Transverse colon (tissue), 3 donors: ENCODE measurements around the gene RSF1.

Experiments used
- POLR2A ChIP-seq: fragments of 450-650 bp; IDR thresholded peaks from one replicate; pipeline ENCODE4 v1.6.1; 2016; ENCODE audit warnings: antibody characterized with exemption, mild to moderate bottlenecking, moderate library complexity
- TF ChIP-seq, protein P1 (sequence below), 5 experiments: fragments of 200-600 bp in 3 of 5; fragments of 450-650 bp in 2 of 5; sonication (generic) in 3 of 5; IDR thresholded peaks; 1 replicate in 2 of 5; 2 replicates in 3 of 5; pipeline ENCODE4 v1.5.1; 2016 to 2017; ENCODE audit warnings: antibody characterized with exemption in 5 of 5, inconsistent platforms in 3 of 5, mild to moderate bottlenecking in 2 of 5, moderate library complexity in 1 of 5

DNA sequence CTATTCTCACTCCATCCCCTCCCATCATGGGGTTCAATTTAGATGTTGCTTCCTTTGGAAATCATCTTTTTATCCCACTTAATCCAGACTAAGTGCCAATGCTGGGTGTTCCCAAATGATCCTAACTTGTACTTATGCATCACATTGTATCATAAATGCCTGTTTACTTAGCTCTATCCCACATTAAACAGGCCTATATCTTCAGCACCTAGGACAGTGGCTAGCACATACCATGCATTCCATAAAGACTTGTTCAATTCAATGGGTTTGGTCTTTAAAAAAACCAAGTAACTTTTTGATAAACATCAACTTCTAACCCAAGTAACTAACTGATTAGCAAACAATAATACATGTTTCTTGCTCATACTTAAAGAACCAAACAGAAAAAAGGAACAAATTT lies 40.6 kb downstream of the RSF1 start:
- TF ChIP-seq, protein P1, sequence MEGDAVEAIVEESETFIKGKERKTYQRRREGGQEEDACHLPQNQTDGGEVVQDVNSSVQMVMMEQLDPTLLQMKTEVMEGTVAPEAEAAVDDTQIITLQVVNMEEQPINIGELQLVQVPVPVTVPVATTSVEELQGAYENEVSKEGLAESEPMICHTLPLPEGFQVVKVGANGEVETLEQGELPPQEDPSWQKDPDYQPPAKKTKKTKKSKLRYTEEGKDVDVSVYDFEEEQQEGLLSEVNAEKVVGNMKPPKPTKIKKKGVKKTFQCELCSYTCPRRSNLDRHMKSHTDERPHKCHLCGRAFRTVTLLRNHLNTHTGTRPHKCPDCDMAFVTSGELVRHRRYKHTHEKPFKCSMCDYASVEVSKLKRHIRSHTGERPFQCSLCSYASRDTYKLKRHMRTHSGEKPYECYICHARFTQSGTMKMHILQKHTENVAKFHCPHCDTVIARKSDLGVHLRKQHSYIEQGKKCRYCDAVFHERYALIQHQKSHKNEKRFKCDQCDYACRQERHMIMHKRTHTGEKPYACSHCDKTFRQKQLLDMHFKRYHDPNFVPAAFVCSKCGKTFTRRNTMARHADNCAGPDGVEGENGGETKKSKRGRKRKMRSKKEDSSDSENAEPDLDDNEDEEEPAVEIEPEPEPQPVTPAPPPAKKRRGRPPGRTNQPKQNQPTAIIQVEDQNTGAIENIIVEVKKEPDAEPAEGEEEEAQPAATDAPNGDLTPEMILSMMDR (IDR thresholded peaks at IDR 0.05), result no peak
- no peak for TF ChIP-seq POLR2A
